ENCODE data around the gene AGAP1.

DNA sequence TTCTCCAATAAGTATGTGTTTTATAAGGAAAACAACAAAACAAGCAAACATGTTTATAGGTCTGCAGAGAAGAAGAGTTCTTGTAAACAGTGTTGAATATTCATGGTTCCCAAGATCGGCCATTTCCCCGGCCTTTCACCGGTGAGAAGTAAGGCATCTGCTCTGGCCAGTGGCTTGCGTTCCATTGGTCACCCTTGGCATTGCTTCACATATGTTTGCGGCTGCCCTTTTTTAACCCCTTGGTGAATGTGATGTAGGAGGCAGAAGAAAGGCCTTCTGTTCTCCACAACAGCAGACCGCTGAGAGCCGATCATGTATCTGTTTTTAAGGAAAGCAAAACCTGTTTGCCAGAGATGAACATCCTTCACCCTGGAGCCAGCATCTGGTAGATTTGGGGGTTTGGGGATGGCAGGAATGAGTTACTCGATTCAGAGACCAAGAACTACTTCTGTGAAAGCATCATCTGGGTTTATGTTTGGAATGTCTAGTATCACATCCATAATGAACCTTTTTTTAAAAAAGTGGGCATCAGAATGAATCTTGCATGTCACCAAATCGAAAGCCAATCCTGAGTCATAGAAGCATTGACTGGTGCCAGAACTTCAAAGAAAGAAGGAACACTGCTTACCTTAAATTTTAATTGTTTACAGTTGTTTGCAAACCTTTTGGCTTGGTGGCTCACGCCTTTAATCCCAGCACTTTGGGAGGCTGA lies 112.3 kb downstream of the AGAP1 start:
- TF ChIP-seq POLR2A (IDR thresholded peaks at IDR 0.05; ENCODE audit: low read depth, low read length) = no peak
- no peak for TF ChIP-seq TAF1 (IDR thresholded peaks at IDR 0.05; ENCODE audit: low read depth, low read length)
